Measurements from ENCODE around the gene ACP5. TPM values are rescaled to one million over a fixed set of nuclear protein-coding genes. Genes with fewer than 3 reads are reported as not detected.

The ACP5 gene
- total and polyA plus RNA-seq, 2 of the 4 experiments (the other 2 are of a cell fraction) = 0.54 to 1.2 TPM

DNA sequence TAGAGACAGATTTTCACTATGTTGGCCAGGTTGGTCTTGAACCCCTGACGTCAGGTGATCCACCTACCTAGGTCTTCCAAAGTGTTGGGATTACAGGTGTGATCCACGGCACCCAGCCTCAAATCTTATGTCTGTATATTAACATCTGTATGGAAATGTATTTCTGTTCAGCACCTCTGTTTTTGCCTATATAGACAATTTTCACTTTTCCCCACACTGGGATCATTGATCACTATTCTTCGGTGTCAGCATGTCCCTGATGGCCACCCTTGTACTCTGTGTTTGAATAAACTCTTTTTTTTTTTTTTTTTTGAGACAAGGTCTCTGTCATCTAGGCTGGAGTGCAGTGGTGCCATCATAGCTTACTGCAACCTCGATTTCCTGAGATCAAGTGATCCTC, 16.6 kb upstream of the ACP5 start:
- Histone ChIP-seq H3K36me3 (ENCODE audit: control insufficient read depth, insufficient read depth, low read length) (no peaks in the 10 kb centered on the region; the same call in 1 of the 2 replicates), H2BK120ac (ENCODE audit: low read depth, low read length) (no peak overlapping the region), H4K5ac (ENCODE audit: low read depth, low read length) (no peak overlapping the region), H3K9me3 (ENCODE audit: control insufficient read depth, insufficient read depth, low read length) (no peaks in the 10 kb centered on the region), H3K4me3 (ENCODE audit: insufficient read depth, low read depth, low read length) (no peak overlapping the region), H4K20me1 (ENCODE audit: insufficient read depth, low read length) (peaks cover 13% of the 10 kb centered on the region), H2AK5ac (ENCODE audit: low read depth, low read length) (no peak overlapping the region), H2BK20ac (ENCODE audit: low read depth, low read length) (no peak overlapping the region), H3K27ac (ENCODE audit: insufficient read depth, low read length) (no peak overlapping the region), H4K91ac (ENCODE audit: insufficient read depth, low read depth, low read length) (no peak overlapping the region), H2BK15ac (ENCODE audit: low read depth, low read length) (no peak overlapping the region), H3K79me1 (ENCODE audit: low read depth in 1 of 2, low read length in 2 of 2) (peaks cover 4 to 14% of the 10 kb centered on the region in 2 experiments; a peak in 3 of 4 replicates), H3K14ac (replicated peaks; ENCODE audit: low read depth, low read length) (no peak overlapping the region), H3K23ac (ENCODE audit: low read depth, low read length) (no peak overlapping the region), H3K4me1 (ENCODE audit: control insufficient read depth, insufficient read depth, low read length) (no peaks in the 10 kb centered on the region; the same call in 1 of the 2 replicates), H2AK9ac (replicated peaks; ENCODE audit: low read depth, low read length, poor library complexity) (no peak overlapping the region), H3K56ac (ENCODE audit: extremely low read depth, insufficient read depth, low read length) (no peak overlapping the region), H3K9ac (ENCODE audit: low read depth, low read length) (no peak overlapping the region), H3K4me2 (ENCODE audit: low read depth, low read length) (no peak overlapping the region), H3K4ac (ENCODE audit: low read depth, low read length) (no peak overlapping the region), H4K8ac (ENCODE audit: low read depth in 2 of 2, low read length in 2 of 2) (no peak overlapping the region), H3K9me1 (ENCODE audit: insufficient read depth, low read length) (peaks cover 8% of the 10 kb centered on the region; the same call in 1 of the 2 replicates), H3K18ac (ENCODE audit: low read depth, low read length) (no peak overlapping the region), H2BK5ac (ENCODE audit: low read depth, low read length, poor library complexity, severe bottlenecking) (no peak overlapping the region), H3K27me3 (ENCODE audit: control insufficient read depth, insufficient read depth, low read length) (no peaks in the 10 kb centered on the region), H2AFZ (replicated peaks; ENCODE audit: low read length, poor library complexity) (no peak overlapping the region)
- POLR2A ChIA-PET (ENCODE audit: unreplicated experiment) = interaction anchor here (0.6 kb wide), 1 partner anchor 143 kb away, joined by 4 read pairs; no protein-coding TSS in a partner anchor
- CTCF ChIA-PET = no interaction called here
- BruUV-seq (replicated peaks) = no TSS peak
- WGBS, 2 experiments (ENCODE audit: extremely low coverage in 2 of 2, insufficient read length in 1 of 2) = no CpG with 5 or more reads among the region's 4 CpGs
- dilution Hi-C loops (cut with HindIII; ENCODE audit: low sequenced_read_pairs, unreplicated experiment) (no loop called here), in situ Hi-C loops (cut with MboI; ENCODE audit: low sequenced_read_pairs) (no loop called here), intact Hi-C loops (cut with micrococcal nuclease) (no loop called here)
- no peak for TF ChIP-seq CEBPB (IDR thresholded peaks at IDR 0.05; ENCODE audit: low read depth, low read length)
- no peak; the same call in 1 of the 2 replicates for TF ChIP-seq MAFK (IDR thresholded peaks at IDR 0.05; ENCODE audit: low read depth, low read length)
- no peak for TF ChIP-seq BHLHE40 (IDR thresholded peaks at IDR 0.05; ENCODE audit: low read depth, low read length)
- TF ChIP-seq MAZ (IDR thresholded peaks at IDR 0.05; ENCODE audit: borderline replicate concordance, low read depth, low read length) = no peak
- no peak for TF ChIP-seq CTCF (conservative IDR thresholded peaks at IDR 0.05; ENCODE audit: low read depth, low read length)
- TF ChIP-seq FOS (IDR thresholded peaks at IDR 0.05; ENCODE audit: low read depth, low read length) = no peak
- TF ChIP-seq ELK1 (IDR thresholded peaks at IDR 0.05; ENCODE audit: borderline replicate concordance, low read depth, low read length) = no peak
- TF ChIP-seq NFE2L2 (IDR thresholded peaks at IDR 0.05; ENCODE audit: low read depth, low read length) = no peak
- no peak for TF ChIP-seq RCOR1 (IDR thresholded peaks at IDR 0.05; ENCODE audit: insufficient replicate concordance, low read length)
- TF ChIP-seq POLR2A (IDR thresholded peaks at IDR 0.05; ENCODE audit: low read depth, low read length) = no peak
- ATAC-seq (ENCODE audit: low read depth) = no peak
- no peak for DNase-seq

Data from IMR-90 (cell line).